ENCODE data around the gene SELENOT.

SELENOT gene

DNA sequence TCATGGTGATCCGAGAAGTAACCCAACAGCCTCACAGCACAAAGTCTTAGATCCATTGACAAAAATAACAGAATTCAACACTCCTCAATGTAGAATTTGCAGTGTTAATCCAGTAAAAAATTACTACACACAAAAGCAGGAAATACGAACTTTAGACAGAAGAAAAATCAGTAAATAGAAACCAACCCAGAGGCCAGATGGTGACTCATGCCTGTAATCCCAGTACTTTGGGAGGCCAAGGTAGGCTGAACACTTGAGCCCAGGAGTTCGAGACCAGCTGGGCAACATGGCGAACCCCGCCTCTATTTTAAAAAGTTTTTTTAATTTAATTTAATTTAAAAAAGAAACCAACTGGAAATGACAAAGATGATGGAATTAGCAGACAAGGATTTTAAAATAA, 36.1 kb downstream of the SELENOT start:
- Histone ChIP-seq H3K9me3 (replicated peaks; ENCODE audit: insufficient read depth, low read length) (no peaks in the 10 kb centered on the region), H4K20me1 (ENCODE audit: insufficient read depth, low read length) (no peaks in the 10 kb centered on the region), H3K9me2 (replicated peaks; ENCODE audit: insufficient read depth, low read length) (no peaks in the 10 kb centered on the region), H3K9ac (ENCODE audit: low read length) (no peak overlapping the region), H3K4me2 (ENCODE audit: low read depth, low read length) (no peak overlapping the region), H3K27me3 (replicated peaks; ENCODE audit: insufficient read depth, low read length) (no peaks in the 10 kb centered on the region), H3F3A (ENCODE audit: insufficient read depth, low read length) (peaks cover 10% of the 10 kb centered on the region), H3K4me1 (ENCODE audit: low read length) (peaks cover 12% of the 10 kb centered on the region), H3K27ac (ENCODE audit: low read length) (no peak overlapping the region), H3K36me3 (replicated peaks; ENCODE audit: insufficient read depth, low read length) (no peaks in the 10 kb centered on the region), H3K4me3 (ENCODE audit: low read length) (no peak overlapping the region), H3K79me2 (ENCODE audit: low read length) (no peaks in the 10 kb centered on the region), H2AFZ (ENCODE audit: low read length) (no peak overlapping the region)
- DNase-seq = no peak
- TF ChIP-seq EZH2phosphoT487 (IDR thresholded peaks at IDR 0.05; ENCODE audit: low read length) = no peak
- no peak for TF ChIP-seq EZH2 (optimal IDR thresholded peaks at IDR 0.05; ENCODE audit: low read depth, low read length)
- TF ChIP-seq, protein P1, sequence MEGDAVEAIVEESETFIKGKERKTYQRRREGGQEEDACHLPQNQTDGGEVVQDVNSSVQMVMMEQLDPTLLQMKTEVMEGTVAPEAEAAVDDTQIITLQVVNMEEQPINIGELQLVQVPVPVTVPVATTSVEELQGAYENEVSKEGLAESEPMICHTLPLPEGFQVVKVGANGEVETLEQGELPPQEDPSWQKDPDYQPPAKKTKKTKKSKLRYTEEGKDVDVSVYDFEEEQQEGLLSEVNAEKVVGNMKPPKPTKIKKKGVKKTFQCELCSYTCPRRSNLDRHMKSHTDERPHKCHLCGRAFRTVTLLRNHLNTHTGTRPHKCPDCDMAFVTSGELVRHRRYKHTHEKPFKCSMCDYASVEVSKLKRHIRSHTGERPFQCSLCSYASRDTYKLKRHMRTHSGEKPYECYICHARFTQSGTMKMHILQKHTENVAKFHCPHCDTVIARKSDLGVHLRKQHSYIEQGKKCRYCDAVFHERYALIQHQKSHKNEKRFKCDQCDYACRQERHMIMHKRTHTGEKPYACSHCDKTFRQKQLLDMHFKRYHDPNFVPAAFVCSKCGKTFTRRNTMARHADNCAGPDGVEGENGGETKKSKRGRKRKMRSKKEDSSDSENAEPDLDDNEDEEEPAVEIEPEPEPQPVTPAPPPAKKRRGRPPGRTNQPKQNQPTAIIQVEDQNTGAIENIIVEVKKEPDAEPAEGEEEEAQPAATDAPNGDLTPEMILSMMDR (IDR thresholded peaks at IDR 0.05; ENCODE audit: low read length) = no peak

DNA sequence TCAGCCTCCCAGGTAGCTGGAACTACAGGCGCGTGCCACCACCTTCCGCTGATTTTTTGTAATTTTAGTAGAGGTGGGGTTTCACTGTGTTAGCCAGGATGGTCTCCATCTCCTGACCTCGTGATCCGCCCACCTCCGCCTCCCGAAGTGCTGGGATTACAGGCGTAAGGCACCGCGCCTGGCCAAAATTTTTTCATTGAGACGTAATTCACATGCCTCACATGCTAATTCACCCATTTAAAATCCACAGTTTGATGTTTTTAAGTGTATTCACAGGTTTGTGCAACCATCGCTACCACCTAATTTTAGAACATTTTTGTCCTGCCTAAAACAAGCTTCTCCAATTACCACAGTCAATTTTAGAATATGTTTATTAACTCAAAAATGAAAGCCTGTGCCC, 37.1 kb downstream of the SELENOT start:
- no peak overlapping the region for H3K27ac ChIP-seq (ENCODE audit: low read length)
- H3K79me2 ChIP-seq (ENCODE audit: low read length) = no peaks in the 10 kb centered on the region
- peaks cover 3% of the 10 kb centered on the region; the same call in 1 of the 2 replicates for H3F3A ChIP-seq (ENCODE audit: insufficient read depth, low read length)
- H3K9me3 ChIP-seq (replicated peaks; ENCODE audit: insufficient read depth, low read length) = no peaks in the 10 kb centered on the region
- no peaks in the 10 kb centered on the region for H4K20me1 ChIP-seq (ENCODE audit: insufficient read depth, low read length)
- DNase-seq = no peak
- H3K27me3 ChIP-seq (replicated peaks; ENCODE audit: insufficient read depth, low read length) = no peaks in the 10 kb centered on the region
- H3K4me1 ChIP-seq (ENCODE audit: low read length) = peaks cover 7% of the 10 kb centered on the region; the same call in 1 of the 2 replicates
- no peak overlapping the region for H3K4me3 ChIP-seq (ENCODE audit: low read length)
- H3K9ac ChIP-seq (ENCODE audit: low read length) = no peak overlapping the region
- H3K4me2 ChIP-seq (ENCODE audit: low read depth, low read length) = no peak overlapping the region
- no peak overlapping the region for H2AFZ ChIP-seq (ENCODE audit: low read length)
- H3K36me3 ChIP-seq (replicated peaks; ENCODE audit: insufficient read depth, low read length) = no peaks in the 10 kb centered on the region
- H3K9me2 ChIP-seq (replicated peaks; ENCODE audit: insufficient read depth, low read length) = no peaks in the 10 kb centered on the region
- TF ChIP-seq EZH2 (optimal IDR thresholded peaks at IDR 0.05; ENCODE audit: low read depth, low read length) (no peak), EZH2phosphoT487 (IDR thresholded peaks at IDR 0.05; ENCODE audit: low read length) (no peak)
- TF ChIP-seq, protein P1 (IDR thresholded peaks at IDR 0.05; ENCODE audit: low read length) = no peak

DNA sequence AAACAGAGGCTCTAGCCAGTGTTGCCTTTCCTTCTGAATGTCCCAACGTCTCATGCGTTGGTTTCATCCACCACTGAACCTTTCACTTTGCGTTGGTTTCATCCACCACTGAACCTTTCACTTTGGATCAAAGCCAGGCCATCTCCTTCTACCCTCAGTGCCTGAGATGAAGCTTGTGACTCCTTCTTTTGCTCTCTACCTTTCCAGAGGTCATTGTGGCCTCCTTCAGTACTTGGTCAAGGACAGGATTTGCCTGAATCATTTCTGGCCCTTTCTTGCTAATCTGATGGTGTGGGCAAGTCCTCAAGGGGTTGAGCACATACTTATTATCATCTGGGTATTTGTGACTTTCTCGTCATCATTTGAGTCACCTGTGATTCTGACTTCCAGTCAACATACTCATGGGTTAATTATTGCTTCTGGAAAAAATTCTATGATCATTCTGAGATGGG, 50.0 kb downstream of the SELENOT start:
- no peak for TF ChIP-seq EZH2phosphoT487 (IDR thresholded peaks at IDR 0.05; ENCODE audit: low read length)
- TF ChIP-seq EZH2 (optimal IDR thresholded peaks at IDR 0.05; ENCODE audit: low read depth, low read length) = no peak
- TF ChIP-seq, protein P1 (IDR thresholded peaks at IDR 0.05; ENCODE audit: low read length) = no peak
- Histone ChIP-seq H3K27me3 (replicated peaks; ENCODE audit: insufficient read depth, low read length) (no peaks in the 10 kb centered on the region), H3K36me3 (replicated peaks; ENCODE audit: insufficient read depth, low read length) (no peaks in the 10 kb centered on the region), H3K9me2 (replicated peaks; ENCODE audit: insufficient read depth, low read length) (no peaks in the 10 kb centered on the region), H3K79me2 (ENCODE audit: low read length) (no peaks in the 10 kb centered on the region), H3K27ac (ENCODE audit: low read length) (no peak overlapping the region), H3K4me1 (ENCODE audit: low read length) (no peaks in the 10 kb centered on the region), H3K4me3 (ENCODE audit: low read length) (no peak overlapping the region), H3K9me3 (replicated peaks; ENCODE audit: insufficient read depth, low read length) (no peaks in the 10 kb centered on the region), H3F3A (ENCODE audit: insufficient read depth, low read length) (no peaks in the 10 kb centered on the region), H4K20me1 (ENCODE audit: insufficient read depth, low read length) (no peaks in the 10 kb centered on the region), H2AFZ (ENCODE audit: low read length) (no peak overlapping the region), H3K4me2 (ENCODE audit: low read depth, low read length) (no peak overlapping the region), H3K9ac (ENCODE audit: low read length) (no peak overlapping the region)
- DNase-seq = no peak
